HepG2 (cell line): ENCODE results near the gene CASKIN1. TPM values are rescaled to one million over a fixed set of nuclear protein-coding genes. Genes with fewer than 3 reads are reported as not detected.

Experiments used
- KAT8 ChIP-seq: IDR thresholded peaks from 2 replicates; pipeline ENCODE4 v1.6.1; 2016; ENCODE audit warnings: missing genetic modification reagents, missing compliant biosample characterization
- MED13 ChIP-seq: sonication (generic); formaldehyde crosslinking; IDR thresholded peaks from 2 replicates; pipeline ENCODE4 v1.5.0; 2020; ENCODE audit warnings: missing genetic modification reagents
- MZF1 ChIP-seq: sonication (generic); formaldehyde crosslinking; IDR thresholded peaks from 2 replicates; pipeline ENCODE4 v1.8.1; 2023; ENCODE audit warnings: mild to moderate bottlenecking, missing genetic modification reagents, borderline replicate concordance
- NAIF1 ChIP-seq: sonication (generic); formaldehyde crosslinking; IDR thresholded peaks from 2 replicates; pipeline ENCODE4 v1.5.0; 2020; ENCODE audit warnings: mild to moderate bottlenecking, missing genetic modification reagents, borderline replicate concordance
- NBN ChIP-seq: fragments of 450-650 bp; conservative IDR thresholded peaks from 2 replicates; pipeline ENCODE4 v1.6.1; 2017
- NRL ChIP-seq: sonication (generic); formaldehyde crosslinking; IDR thresholded peaks from 2 replicates; pipeline ENCODE4 v1.5.0; 2020; ENCODE audit warnings: missing genetic modification reagents, mild to moderate bottlenecking, moderate library complexity, borderline replicate concordance
- PAX8 ChIP-seq: sonication (generic); formaldehyde crosslinking; IDR thresholded peaks from 2 replicates; pipeline ENCODE4 v1.8.0; 2022; ENCODE audit warnings: mild to moderate bottlenecking, missing genetic modification reagents, borderline replicate concordance
- ZFP36L1 ChIP-seq: sonication (generic); formaldehyde crosslinking; IDR thresholded peaks from 2 replicates; pipeline ENCODE4 v1.8.0; 2022; ENCODE audit warnings: mild to moderate bottlenecking, missing genetic modification reagents, moderate library complexity
- ZFP90 ChIP-seq: sonication (generic); formaldehyde crosslinking; IDR thresholded peaks from 2 replicates; pipeline ENCODE4 v1.8.0; 2022; ENCODE audit warnings: missing genetic modification reagents, mild to moderate bottlenecking, inconsistent platforms, borderline replicate concordance
- ZIK1 ChIP-seq: sonication (generic); formaldehyde crosslinking; IDR thresholded peaks from 2 replicates; pipeline ENCODE4 v1.5.0; 2020; ENCODE audit warnings: mild to moderate bottlenecking, low read depth, missing genetic modification reagents, borderline replicate concordance
- ZNF20 ChIP-seq: sonication (generic); formaldehyde crosslinking; IDR thresholded peaks from 2 replicates; pipeline ENCODE4 v1.4.0; 2020; ENCODE audit warnings: mild to moderate bottlenecking, moderate library complexity, missing genetic modification reagents
- ZNF430 ChIP-seq: sonication (generic); formaldehyde crosslinking; IDR thresholded peaks from 2 replicates; pipeline ENCODE4 v1.9.0; 2021; ENCODE audit warnings: mild to moderate bottlenecking, missing genetic modification reagents
- ZNF782 ChIP-seq: sonication (generic); formaldehyde crosslinking; IDR thresholded peaks from 2 replicates; pipeline ENCODE4 v1.4.0; 2020; ENCODE audit warnings: missing genetic modification reagents, mild to moderate bottlenecking, borderline replicate concordance
- polyA plus RNA-seq, 8 experiments: library from polyadenylated mRNA; depleted of rRNA in 3 of 8; stranded (reverse) in 7 of 8; unstranded in 1 of 8; fragments of >200 nt; fragmentation: Illumina TruSeq in 4 of 8; extraction: Trizol in 4 of 8; gene quantifications; 2 replicates each; pipeline versions ENCODE4 v1.2.1 to v1.2.3, GENCODE V29; 2011 to 2016; ENCODE audit warnings: low read depth in 4 of 8, missing spikeins in 1 of 8, mixed read lengths in 1 of 8; ENCODE audit not compliant: insufficient read depth in 1 of 8
- total RNA-seq, 5 experiments: library from RNA; depleted of rRNA; stranded (reverse); fragments of >200 nt; fragmentation: Illumina TruSeq; extraction: Trizol; gene quantifications; 2 replicates each; pipeline ENCODE4 v1.2.3, GENCODE V29; 2016; ENCODE audit warnings: low read depth in 1 of 5
- TF ChIP-seq, protein P1 (sequence below): IDR thresholded peaks from 2 replicates; pipeline ENCODE4 v1.6.1; 2016; ENCODE audit warnings: mild to moderate bottlenecking, missing biosample characterization, missing genetic modification reagents
- TF ChIP-seq, protein P2 (sequence below): sonication (generic); formaldehyde crosslinking; IDR thresholded peaks from 2 replicates; pipeline ENCODE4 v1.4.0; 2020; ENCODE audit warnings: missing genetic modification reagents; ENCODE audit errors: not compliant biosample characterization
- TF ChIP-seq, protein P3 (sequence below): sonication (generic); formaldehyde crosslinking; conservative IDR thresholded peaks from 2 replicates; pipeline ENCODE4 v1.4.0; 2020; ENCODE audit warnings: missing genetic modification reagents
- TF ChIP-seq, protein P4 (sequence below): IDR thresholded peaks from 2 replicates; pipeline ENCODE4 v1.6.1; 2012; ENCODE audit warnings: low read length, improper control_type of control experiment
- TF ChIP-seq, protein P5 (sequence below): sonication (generic); formaldehyde crosslinking; conservative IDR thresholded peaks from 2 replicates; pipeline ENCODE4 v1.8.0; 2022; ENCODE audit warnings: missing genetic modification reagents
- TF ChIP-seq, protein P6 (sequence below): sonication (generic); formaldehyde crosslinking; conservative IDR thresholded peaks from 2 replicates; pipeline ENCODE4 v1.4.0; 2020; ENCODE audit warnings: missing genetic modification reagents

Gene CASKIN1
- total and polyA plus RNA-seq, 2 of the 13 experiments (the other 11 are each of a cell fraction or from before 2014, with no cell fraction given): 1.2 to 2.2 TPM

DNA sequence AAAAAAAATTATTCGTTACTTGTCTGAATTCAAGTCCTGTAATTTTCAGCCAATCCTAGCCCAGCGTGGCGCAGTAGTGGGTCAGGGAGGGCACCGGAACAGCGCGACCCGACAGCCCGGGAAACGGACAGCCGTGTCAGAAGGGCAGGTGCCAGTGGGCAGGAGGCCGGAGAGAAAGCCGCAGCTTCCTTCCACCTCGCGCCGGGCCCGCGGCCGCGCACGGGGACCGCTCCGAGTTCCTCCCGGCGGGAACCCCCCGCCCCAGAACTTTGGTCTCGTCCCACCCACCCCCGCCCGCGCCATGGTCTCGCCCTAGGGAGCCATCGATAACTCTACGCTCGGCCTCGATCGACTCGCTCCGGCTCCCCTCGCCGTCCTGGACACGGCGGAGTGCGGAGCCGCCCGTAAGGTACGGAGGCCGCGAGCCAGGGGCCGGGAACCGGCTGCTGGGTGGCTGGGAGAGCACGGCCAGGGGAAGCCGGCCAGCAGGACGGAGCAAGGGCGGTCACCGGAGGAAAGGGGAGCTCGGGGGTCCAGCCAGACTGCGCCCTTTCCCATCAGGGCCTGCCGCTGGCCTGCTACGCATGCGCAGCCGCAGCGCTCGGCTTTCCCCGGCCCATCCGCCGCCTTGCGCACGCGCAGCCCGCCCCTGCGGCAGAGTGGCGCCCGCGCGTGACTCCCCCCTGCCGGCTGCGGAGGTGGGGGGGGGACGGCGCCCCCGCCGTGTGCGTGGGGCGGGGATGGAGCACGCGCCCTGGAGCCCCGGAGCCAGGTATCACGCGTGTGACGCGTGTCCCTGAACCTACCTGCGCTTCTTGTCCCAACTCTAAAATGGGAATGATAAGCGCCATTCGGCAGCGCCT is 8.9 kb upstream of the CASKIN1 start, which contains the start of gene MLST8 (continued):
- TF ChIP-seq, protein P1, sequence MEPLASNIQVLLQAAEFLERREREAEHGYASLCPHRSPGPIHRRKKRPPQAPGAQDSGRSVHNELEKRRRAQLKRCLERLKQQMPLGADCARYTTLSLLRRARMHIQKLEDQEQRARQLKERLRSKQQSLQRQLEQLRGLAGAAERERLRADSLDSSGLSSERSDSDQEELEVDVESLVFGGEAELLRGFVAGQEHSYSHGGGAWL: peak; percentile 61; the same call in 1 of the 2 replicates
- TF ChIP-seq ZIK1 (CRISPR knock-in tag) (no peak; the same call in 1 of the 2 replicates), MED13 (no peak), ZNF20 (CRISPR knock-in tag) (0 out of 2 replicates have a peak, but pooled peaks have one; percentile 81), ZNF782 (CRISPR knock-in tag) (no peak; the same call in none of the 2 replicates), ZFP90 (peak; percentile 28; the same call in 1 of the 2 replicates), MZF1 (CRISPR knock-in tag) (no peak), ZFP36L1 (CRISPR knock-in tag) (no peak), NAIF1 (CRISPR knock-in tag) (peak; percentile 91), KAT8 (CRISPR knock-in tag) (peak; percentile 86), NRL (CRISPR knock-in tag) (peak; percentile 32; the same call in 1 of the 2 replicates), NBN (no peak), ZNF430 (CRISPR knock-in tag) (no peak; the same call in 1 of the 2 replicates), PAX8 (CRISPR knock-in tag) (no peak)
- TF ChIP-seq, protein P2, sequence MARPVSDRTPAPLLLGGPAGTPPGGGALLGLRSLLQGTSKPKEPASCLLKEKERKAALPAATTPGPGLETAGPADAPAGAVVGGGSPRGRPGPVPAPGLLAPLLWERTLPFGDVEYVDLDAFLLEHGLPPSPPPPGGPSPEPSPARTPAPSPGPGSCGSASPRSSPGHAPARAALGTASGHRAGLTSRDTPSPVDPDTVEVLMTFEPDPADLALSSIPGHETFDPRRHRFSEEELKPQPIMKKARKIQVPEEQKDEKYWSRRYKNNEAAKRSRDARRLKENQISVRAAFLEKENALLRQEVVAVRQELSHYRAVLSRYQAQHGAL: no peak
- TF ChIP-seq, protein P3, sequence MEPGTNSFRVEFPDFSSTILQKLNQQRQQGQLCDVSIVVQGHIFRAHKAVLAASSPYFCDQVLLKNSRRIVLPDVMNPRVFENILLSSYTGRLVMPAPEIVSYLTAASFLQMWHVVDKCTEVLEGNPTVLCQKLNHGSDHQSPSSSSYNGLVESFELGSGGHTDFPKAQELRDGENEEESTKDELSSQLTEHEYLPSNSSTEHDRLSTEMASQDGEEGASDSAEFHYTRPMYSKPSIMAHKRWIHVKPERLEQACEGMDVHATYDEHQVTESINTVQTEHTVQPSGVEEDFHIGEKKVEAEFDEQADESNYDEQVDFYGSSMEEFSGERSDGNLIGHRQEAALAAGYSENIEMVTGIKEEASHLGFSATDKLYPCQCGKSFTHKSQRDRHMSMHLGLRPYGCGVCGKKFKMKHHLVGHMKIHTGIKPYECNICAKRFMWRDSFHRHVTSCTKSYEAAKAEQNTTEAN (CRISPR knock-in tag): no peak; the same call in 1 of the 2 replicates
- TF ChIP-seq, protein P4, sequence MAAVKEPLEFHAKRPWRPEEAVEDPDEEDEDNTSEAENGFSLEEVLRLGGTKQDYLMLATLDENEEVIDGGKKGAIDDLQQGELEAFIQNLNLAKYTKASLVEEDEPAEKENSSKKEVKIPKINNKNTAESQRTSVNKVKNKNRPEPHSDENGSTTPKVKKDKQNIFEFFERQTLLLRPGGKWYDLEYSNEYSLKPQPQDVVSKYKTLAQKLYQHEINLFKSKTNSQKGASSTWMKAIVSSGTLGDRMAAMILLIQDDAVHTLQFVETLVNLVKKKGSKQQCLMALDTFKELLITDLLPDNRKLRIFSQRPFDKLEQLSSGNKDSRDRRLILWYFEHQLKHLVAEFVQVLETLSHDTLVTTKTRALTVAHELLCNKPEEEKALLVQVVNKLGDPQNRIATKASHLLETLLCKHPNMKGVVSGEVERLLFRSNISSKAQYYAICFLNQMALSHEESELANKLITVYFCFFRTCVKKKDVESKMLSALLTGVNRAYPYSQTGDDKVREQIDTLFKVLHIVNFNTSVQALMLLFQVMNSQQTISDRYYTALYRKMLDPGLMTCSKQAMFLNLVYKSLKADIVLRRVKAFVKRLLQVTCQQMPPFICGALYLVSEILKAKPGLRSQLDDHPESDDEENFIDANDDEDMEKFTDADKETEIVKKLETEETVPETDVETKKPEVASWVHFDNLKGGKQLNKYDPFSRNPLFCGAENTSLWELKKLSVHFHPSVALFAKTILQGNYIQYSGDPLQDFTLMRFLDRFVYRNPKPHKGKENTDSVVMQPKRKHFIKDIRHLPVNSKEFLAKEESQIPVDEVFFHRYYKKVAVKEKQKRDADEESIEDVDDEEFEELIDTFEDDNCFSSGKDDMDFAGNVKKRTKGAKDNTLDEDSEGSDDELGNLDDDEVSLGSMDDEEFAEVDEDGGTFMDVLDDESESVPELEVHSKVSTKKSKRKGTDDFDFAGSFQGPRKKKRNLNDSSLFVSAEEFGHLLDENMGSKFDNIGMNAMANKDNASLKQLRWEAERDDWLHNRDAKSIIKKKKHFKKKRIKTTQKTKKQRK: no peak
- TF ChIP-seq, protein P5, sequence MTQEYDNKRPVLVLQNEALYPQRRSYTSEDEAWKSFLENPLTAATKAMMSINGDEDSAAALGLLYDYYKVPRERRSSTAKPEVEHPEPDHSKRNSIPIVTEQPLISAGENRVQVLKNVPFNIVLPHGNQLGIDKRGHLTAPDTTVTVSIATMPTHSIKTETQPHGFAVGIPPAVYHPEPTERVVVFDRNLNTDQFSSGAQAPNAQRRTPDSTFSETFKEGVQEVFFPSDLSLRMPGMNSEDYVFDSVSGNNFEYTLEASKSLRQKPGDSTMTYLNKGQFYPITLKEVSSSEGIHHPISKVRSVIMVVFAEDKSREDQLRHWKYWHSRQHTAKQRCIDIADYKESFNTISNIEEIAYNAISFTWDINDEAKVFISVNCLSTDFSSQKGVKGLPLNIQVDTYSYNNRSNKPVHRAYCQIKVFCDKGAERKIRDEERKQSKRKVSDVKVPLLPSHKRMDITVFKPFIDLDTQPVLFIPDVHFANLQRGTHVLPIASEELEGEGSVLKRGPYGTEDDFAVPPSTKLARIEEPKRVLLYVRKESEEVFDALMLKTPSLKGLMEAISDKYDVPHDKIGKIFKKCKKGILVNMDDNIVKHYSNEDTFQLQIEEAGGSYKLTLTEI (CRISPR knock-in tag): no peak
- TF ChIP-seq, protein P6, sequence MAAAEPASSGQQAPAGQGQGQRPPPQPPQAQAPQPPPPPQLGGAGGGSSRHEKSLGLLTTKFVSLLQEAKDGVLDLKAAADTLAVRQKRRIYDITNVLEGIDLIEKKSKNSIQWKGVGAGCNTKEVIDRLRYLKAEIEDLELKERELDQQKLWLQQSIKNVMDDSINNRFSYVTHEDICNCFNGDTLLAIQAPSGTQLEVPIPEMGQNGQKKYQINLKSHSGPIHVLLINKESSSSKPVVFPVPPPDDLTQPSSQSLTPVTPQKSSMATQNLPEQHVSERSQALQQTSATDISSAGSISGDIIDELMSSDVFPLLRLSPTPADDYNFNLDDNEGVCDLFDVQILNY (CRISPR knock-in tag): no peak
